CD1c-positive myeloid dendritic cell (primary cell): ENCODE data around the gene C17orf78.

ENCODE experiments used
- DNase-seq: peaks from one replicate; pipeline ENCODE4 v3.0.0-alpha.2; 2016; ENCODE audit errors: extremely low spot score

C17orf78 gene

DNA sequence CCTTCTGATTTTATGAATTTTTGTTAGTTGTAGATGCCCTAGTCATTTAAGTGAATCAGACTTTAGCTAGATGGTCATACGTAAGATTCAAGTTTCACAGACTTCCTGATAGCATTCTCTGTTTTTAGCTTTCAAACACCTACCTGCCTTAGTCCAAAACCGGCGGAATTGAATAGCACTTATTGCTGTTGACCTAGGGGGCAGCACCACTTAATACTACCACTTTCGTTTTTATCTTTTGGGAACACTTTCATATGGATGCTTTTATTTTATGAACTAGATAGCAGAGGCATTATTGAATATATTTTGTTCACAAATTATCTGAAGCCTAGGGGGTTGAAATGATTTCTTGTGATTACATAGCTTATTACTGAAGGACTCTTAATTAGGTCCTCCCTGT lies 62.4 kb downstream of the C17orf78 start:
- no peak for DNase-seq

DNA sequence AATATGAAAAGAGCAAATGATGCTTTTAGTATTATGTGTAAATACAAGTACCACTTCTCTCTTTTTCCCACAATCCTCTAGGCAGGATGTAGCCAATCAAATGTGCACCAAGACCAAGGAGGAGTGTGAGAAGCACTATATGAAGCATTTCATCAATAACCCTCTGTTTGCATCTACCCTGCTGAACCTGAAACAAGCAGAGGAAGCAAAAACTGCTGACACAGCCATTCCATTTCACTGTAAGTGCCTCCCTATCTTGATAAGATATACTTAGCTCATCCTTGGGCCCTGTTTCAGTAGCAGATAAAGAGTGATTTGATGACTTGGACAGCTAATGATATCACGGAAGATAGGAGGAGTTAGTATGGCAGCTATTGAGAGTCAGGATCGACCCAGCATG lies 64.6 kb downstream of the C17orf78 start:
- no peak for DNase-seq

DNA sequence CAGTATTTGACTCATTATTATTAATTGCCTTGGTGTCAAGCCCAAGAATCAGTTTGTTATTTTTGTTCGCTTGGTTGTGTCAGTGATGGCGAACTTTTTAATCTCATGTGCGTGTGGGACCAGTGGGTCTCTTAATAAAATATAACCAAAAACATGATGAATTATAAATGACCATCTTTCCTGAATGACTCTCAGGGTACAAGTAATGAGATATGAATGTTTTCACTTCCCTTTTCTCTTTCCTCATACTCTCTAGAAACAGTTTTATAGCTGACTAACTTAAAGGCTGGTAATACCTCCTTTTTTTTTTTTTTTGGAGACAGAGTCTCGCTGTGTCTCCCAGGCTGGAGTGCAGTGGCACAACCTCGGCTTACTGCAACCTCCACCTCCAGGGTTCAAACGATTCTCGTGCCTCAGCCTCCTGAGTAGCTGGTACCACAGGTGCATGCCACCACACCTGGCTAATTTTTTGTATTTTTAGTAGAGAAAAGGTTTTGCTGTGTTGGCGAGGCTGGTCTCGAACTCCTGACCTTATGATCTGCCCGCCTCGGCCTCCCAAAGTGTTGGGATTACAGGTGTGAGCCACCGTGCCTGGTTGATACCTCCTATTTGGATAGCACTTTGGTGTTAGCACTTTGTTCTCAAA lies 65.7 kb downstream of the C17orf78 start:
- peak; percentile 45 for DNase-seq
